Omental fat pad (tissue), 4 donors: ENCODE measurements around the gene PRKCZ. TPM values are rescaled to one million over a fixed set of nuclear protein-coding genes. Genes with fewer than 3 reads are reported as not detected.

Source experiments
- ATAC-seq: fragments of 150-250 bp; one replicate; pipeline ENCODE4 v1.9.1; 2016; ENCODE audit warnings: mild to moderate bottlenecking, moderate library complexity; ENCODE audit not compliant: low FRiP score
- DNase-seq: peaks from one replicate; pipeline ENCODE4 v3.0.0-alpha.2; 2019; ENCODE audit warnings: low spot score
- total RNA-seq, 4 donors: library from RNA; depleted of rRNA; stranded (reverse); fragments of >200 nt; gene quantifications; one replicate each; pipeline ENCODE4 v1.1.0, GENCODE V29; 2016
- TF ChIP-seq, protein P1 (sequence below), 3 donors: fragments of 450-650 bp; IDR thresholded peaks; one replicate each; pipeline ENCODE4 v1.5.1; 2016 to 2017; ENCODE audit warnings: antibody characterized with exemption in 3 of 3, mild to moderate bottlenecking in 3 of 3, moderate library complexity in 2 of 3

Gene PRKCZ
- total RNA-seq, 4 donors from 2014 or later, result 2.5 to 8.1 (median 2.6) TPM

GRCh38 chr1:2231532-2232254 lies 181.5 kb downstream of the PRKCZ start:
- DNase-seq (peak; percentile 64), ATAC-seq (no peak)
- TF ChIP-seq, protein P1, sequence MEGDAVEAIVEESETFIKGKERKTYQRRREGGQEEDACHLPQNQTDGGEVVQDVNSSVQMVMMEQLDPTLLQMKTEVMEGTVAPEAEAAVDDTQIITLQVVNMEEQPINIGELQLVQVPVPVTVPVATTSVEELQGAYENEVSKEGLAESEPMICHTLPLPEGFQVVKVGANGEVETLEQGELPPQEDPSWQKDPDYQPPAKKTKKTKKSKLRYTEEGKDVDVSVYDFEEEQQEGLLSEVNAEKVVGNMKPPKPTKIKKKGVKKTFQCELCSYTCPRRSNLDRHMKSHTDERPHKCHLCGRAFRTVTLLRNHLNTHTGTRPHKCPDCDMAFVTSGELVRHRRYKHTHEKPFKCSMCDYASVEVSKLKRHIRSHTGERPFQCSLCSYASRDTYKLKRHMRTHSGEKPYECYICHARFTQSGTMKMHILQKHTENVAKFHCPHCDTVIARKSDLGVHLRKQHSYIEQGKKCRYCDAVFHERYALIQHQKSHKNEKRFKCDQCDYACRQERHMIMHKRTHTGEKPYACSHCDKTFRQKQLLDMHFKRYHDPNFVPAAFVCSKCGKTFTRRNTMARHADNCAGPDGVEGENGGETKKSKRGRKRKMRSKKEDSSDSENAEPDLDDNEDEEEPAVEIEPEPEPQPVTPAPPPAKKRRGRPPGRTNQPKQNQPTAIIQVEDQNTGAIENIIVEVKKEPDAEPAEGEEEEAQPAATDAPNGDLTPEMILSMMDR (IDR thresholded peaks at IDR 0.05), result no peak

DNA sequence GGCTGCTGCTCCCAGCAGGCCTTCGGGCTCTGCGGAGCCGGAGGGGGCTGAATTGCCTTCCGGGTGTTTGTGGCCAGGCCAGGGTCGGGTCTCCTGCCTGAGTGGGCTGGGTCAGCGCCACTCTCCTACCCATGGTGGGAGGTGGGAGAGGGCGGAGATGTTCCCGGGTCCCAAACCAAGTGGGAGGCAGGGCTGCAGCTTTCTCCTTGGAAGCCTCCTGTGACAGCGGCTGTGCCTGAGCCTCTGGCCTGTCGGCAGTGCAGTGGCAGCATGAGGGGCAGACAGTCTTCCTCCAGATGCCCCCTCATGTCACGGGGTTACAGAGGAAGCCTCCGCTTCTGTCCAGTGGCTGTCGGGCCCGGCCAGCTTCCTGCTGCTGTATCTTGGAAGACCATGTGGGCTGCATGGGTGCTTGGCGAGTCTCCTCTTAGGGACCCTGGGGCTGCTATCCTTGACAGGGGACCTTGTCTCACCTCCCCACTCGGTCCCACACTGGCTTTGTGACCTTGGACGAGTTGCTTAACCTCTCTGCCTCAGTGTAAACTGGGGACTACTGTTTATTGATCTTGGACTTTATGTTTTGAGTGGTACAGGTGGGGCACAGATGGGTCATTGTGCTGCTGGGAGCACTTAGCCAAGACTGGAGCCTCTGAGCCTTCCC lies 182.2 kb downstream of the PRKCZ start:
- no peak for ATAC-seq
- TF ChIP-seq, protein P1 (IDR thresholded peaks at IDR 0.05), result no peak
- no peak for DNase-seq

GRCh38 chr1:2232916-2233438 lies 182.8 kb downstream of the PRKCZ start:
- DNase-seq, result no peak
- TF ChIP-seq, protein P1 (IDR thresholded peaks at IDR 0.05), result no peak
- no peak for ATAC-seq

- TF ChIP-seq, protein P1 (IDR thresholded peaks at IDR 0.05), result no peak
- ATAC-seq (no peak), DNase-seq (no peak)
Measured at GRCh38 chr1:2233468-2233867, 183.3 kb downstream of the PRKCZ start.

GRCh38 chr1:2233997-2234761 lies 184.0 kb downstream of the PRKCZ start:
- ATAC-seq (peak; percentile 69), DNase-seq (peak; percentile 62)
- TF ChIP-seq, protein P1 (IDR thresholded peaks at IDR 0.05), result no peak

GRCh38 chr1:2234762-2235113 lies 184.5 kb downstream of the PRKCZ start:
- TF ChIP-seq, protein P1 (IDR thresholded peaks at IDR 0.05), result no peak
- ATAC-seq (no peak), DNase-seq (no peak)

Other genes with a start within 250 kb of the PRKCZ start
- 100 to 1,000 TPM; 104 to 175 (median 152) TPM for gene GNB1, start 159.3 kb upstream of the PRKCZ start, total RNA-seq
- not detected for gene CALML6, start 135.2 kb upstream of the PRKCZ start, total RNA-seq
- 1 to 10 TPM in 3 of 4 donors, under 1 TPM in 1; 0.74 to 5.7 (median 3.5) TPM for gene TMEM52, start 131.1 kb upstream of the PRKCZ start, total RNA-seq
- gene CFAP74, start 46.6 kb upstream of the PRKCZ start, total RNA-seq, result under 1 TPM in 1 of 4 donors, not detected in 3; 0.24 TPM
- not detected for gene GABRD, start 31.1 kb upstream of the PRKCZ start, total RNA-seq
- 10 to 100 TPM; 14.2 to 24.9 (median 21.8) TPM for gene FAAP20, start 144.4 kb downstream of the PRKCZ start, total RNA-seq
- gene SKI, start 177.9 kb downstream of the PRKCZ start, total RNA-seq, result 10 to 100 TPM; 35.3 to 54.0 (median 47.3) TPM